ENCODE results near the gene SPSB4. TPM values are rescaled to one million over a fixed set of nuclear protein-coding genes. Genes with fewer than 3 reads are reported as not detected.

The SPSB4 gene
- total and polyA plus RNA-seq, 2 of the 8 experiments (the other 6 are each of a cell fraction or from before 2014, with no cell fraction given): 15.1 to 17.2 TPM

DNA sequence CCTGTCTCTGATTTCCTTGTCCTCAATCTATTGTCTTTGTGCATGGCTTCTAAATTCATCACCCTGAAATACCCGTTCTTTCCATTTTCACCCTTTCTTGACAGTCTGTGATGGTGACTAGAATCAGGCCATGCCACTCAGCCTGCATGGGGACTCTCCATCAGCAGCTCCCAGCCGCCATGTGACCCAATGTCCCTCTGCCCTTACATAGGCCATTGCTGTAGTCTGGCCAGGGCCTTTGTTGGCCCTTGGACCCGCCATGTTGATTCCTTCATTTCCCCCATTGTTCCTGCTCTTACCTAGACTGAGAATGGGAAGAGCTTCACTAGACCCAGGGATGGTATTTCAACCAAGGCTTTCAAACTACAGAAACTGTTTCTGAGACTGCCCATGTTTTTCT is 45.8 kb downstream of the SPSB4 start (continued):
- TF ChIP-seq, protein P1, sequence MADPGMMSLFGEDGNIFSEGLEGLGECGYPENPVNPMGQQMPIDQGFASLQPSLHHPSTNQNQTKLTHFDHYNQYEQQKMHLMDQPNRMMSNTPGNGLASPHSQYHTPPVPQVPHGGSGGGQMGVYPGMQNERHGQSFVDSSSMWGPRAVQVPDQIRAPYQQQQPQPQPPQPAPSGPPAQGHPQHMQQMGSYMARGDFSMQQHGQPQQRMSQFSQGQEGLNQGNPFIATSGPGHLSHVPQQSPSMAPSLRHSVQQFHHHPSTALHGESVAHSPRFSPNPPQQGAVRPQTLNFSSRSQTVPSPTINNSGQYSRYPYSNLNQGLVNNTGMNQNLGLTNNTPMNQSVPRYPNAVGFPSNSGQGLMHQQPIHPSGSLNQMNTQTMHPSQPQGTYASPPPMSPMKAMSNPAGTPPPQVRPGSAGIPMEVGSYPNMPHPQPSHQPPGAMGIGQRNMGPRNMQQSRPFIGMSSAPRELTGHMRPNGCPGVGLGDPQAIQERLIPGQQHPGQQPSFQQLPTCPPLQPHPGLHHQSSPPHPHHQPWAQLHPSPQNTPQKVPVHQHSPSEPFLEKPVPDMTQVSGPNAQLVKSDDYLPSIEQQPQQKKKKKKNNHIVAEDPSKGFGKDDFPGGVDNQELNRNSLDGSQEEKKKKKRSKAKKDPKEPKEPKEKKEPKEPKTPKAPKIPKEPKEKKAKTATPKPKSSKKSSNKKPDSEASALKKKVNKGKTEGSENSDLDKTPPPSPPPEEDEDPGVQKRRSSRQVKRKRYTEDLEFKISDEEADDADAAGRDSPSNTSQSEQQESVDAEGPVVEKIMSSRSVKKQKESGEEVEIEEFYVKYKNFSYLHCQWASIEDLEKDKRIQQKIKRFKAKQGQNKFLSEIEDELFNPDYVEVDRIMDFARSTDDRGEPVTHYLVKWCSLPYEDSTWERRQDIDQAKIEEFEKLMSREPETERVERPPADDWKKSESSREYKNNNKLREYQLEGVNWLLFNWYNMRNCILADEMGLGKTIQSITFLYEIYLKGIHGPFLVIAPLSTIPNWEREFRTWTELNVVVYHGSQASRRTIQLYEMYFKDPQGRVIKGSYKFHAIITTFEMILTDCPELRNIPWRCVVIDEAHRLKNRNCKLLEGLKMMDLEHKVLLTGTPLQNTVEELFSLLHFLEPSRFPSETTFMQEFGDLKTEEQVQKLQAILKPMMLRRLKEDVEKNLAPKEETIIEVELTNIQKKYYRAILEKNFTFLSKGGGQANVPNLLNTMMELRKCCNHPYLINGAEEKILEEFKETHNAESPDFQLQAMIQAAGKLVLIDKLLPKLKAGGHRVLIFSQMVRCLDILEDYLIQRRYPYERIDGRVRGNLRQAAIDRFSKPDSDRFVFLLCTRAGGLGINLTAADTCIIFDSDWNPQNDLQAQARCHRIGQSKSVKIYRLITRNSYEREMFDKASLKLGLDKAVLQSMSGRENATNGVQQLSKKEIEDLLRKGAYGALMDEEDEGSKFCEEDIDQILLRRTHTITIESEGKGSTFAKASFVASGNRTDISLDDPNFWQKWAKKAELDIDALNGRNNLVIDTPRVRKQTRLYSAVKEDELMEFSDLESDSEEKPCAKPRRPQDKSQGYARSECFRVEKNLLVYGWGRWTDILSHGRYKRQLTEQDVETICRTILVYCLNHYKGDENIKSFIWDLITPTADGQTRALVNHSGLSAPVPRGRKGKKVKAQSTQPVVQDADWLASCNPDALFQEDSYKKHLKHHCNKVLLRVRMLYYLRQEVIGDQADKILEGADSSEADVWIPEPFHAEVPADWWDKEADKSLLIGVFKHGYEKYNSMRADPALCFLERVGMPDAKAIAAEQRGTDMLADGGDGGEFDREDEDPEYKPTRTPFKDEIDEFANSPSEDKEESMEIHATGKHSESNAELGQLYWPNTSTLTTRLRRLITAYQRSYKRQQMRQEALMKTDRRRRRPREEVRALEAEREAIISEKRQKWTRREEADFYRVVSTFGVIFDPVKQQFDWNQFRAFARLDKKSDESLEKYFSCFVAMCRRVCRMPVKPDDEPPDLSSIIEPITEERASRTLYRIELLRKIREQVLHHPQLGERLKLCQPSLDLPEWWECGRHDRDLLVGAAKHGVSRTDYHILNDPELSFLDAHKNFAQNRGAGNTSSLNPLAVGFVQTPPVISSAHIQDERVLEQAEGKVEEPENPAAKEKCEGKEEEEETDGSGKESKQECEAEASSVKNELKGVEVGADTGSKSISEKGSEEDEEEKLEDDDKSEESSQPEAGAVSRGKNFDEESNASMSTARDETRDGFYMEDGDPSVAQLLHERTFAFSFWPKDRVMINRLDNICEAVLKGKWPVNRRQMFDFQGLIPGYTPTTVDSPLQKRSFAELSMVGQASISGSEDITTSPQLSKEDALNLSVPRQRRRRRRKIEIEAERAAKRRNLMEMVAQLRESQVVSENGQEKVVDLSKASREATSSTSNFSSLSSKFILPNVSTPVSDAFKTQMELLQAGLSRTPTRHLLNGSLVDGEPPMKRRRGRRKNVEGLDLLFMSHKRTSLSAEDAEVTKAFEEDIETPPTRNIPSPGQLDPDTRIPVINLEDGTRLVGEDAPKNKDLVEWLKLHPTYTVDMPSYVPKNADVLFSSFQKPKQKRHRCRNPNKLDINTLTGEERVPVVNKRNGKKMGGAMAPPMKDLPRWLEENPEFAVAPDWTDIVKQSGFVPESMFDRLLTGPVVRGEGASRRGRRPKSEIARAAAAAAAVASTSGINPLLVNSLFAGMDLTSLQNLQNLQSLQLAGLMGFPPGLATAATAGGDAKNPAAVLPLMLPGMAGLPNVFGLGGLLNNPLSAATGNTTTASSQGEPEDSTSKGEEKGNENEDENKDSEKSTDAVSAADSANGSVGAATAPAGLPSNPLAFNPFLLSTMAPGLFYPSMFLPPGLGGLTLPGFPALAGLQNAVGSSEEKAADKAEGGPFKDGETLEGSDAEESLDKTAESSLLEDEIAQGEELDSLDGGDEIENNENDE (IDR thresholded peaks at IDR 0.05; ENCODE audit: insufficient replicate concordance, low read length): no peak
- TF ChIP-seq RNF2 (IDR thresholded peaks at IDR 0.05; ENCODE audit: borderline replicate concordance, low read depth, low read length, missing control alignments, poor library complexity, severe bottlenecking): no peak
- TF ChIP-seq SRF (IDR thresholded peaks at IDR 0.05; ENCODE audit: low read depth, low read length): no peak
- no peak for TF ChIP-seq TAF7 (optimal IDR thresholded peaks at IDR 0.05; ENCODE audit: borderline replicate concordance, low read depth, low read length)
- no peak for TF ChIP-seq BACH1 (IDR thresholded peaks at IDR 0.05; ENCODE audit: low read length)
- TF ChIP-seq, protein P2, sequence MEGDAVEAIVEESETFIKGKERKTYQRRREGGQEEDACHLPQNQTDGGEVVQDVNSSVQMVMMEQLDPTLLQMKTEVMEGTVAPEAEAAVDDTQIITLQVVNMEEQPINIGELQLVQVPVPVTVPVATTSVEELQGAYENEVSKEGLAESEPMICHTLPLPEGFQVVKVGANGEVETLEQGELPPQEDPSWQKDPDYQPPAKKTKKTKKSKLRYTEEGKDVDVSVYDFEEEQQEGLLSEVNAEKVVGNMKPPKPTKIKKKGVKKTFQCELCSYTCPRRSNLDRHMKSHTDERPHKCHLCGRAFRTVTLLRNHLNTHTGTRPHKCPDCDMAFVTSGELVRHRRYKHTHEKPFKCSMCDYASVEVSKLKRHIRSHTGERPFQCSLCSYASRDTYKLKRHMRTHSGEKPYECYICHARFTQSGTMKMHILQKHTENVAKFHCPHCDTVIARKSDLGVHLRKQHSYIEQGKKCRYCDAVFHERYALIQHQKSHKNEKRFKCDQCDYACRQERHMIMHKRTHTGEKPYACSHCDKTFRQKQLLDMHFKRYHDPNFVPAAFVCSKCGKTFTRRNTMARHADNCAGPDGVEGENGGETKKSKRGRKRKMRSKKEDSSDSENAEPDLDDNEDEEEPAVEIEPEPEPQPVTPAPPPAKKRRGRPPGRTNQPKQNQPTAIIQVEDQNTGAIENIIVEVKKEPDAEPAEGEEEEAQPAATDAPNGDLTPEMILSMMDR (IDR thresholded peaks at IDR 0.05; ENCODE audit: control extremely low read depth in 1 of 3, insufficient read depth in 1 of 3, low read depth in 1 of 3, low read length in 3 of 3): no peak
- no peak for TF ChIP-seq GTF2F1 (IDR thresholded peaks at IDR 0.05; ENCODE audit: borderline replicate concordance, low read depth, low read length)

All from H1 (cell line).